Testis (tissue), 3 donors: Measurements from ENCODE around the gene PPFIBP1. TPM values are rescaled to one million over a fixed set of nuclear protein-coding genes. Genes with fewer than 3 reads are reported as not detected.

Experiments
- DNase-seq: peaks from one replicate; pipeline ENCODE4 v3.0.0-alpha.2; 2019
- H3K27ac ChIP-seq, 2 donors: fragments of 200-600 bp; sonication (generic); one replicate each; pipeline ENCODE4 v1.5.1; 2019
- H3K27me3 ChIP-seq: fragments of 200-600 bp; sonication (generic); one replicate; pipeline ENCODE4 v1.5.1; 2019
- H3K36me3 ChIP-seq: fragments of 200-600 bp; sonication (generic); one replicate; pipeline ENCODE4 v1.5.1; 2017; ENCODE audit warnings: low read depth; ENCODE audit errors: missing control alignments
- H3K4me1 ChIP-seq: fragments of 200-600 bp; sonication (generic); one replicate; pipeline ENCODE4 v1.5.1; 2019
- H3K4me3 ChIP-seq, 2 donors: fragments of 200-600 bp; sonication (generic); one replicate each; pipeline ENCODE4 v1.5.1; 2017 to 2019
- H3K9me3 ChIP-seq: fragments of 200-600 bp; sonication (generic); one replicate; pipeline ENCODE4 v1.5.1; 2017
- POLR2A ChIP-seq: fragments of 450-650 bp; IDR thresholded peaks from one replicate; pipeline ENCODE4 v1.6.1; 2017; ENCODE audit warnings: antibody characterized with exemption, mild to moderate bottlenecking, moderate library complexity
- WGBS, 2 donors: methylation state at CpG; one replicate each; pipeline ENCODE4 v1.1.5; 2018; 5-methylcytosine and 5-hydroxymethylcytosine counted together
- intact Hi-C: fragments of 100-400 bp; cut with DNase I; formaldehyde crosslinking; loops from one replicate; pipeline ENCODE4 v1.15.1; 2023; ENCODE audit warnings: low total_unique reads
- polyA plus RNA-seq: library from polyadenylated mRNA; stranded (reverse); fragments of 350-450 nt; fragmentation: Illumina TruSeq; extraction: RNeasy Lipid Tissue Mini Kit (QIAGEN cat#74804); gene quantifications from one replicate; pipeline ENCODE4 v1.2.3, GENCODE V29; 2014; ENCODE audit warnings: low read depth, low replicate concordance; ENCODE audit not compliant: insufficient read depth
- total RNA-seq, 2 donors: library from RNA; depleted of rRNA; stranded (reverse); fragments of >200 nt; gene quantifications; one replicate each; pipeline ENCODE4 v1.2.3, GENCODE V29; 2016
- TF ChIP-seq, protein P1 (sequence below), 3 experiments: fragments of 450-650 bp in 2 of 3; fragments of 200-600 bp in 1 of 3; sonication (generic) in 1 of 3; IDR thresholded peaks; one replicate each; pipeline ENCODE4 v1.5.1; 2016 to 2019; ENCODE audit warnings: antibody characterized with exemption in 3 of 3, mild to moderate bottlenecking in 2 of 3, moderate library complexity in 1 of 3

The PPFIBP1 gene
- total and polyA plus RNA-seq, 3 donors from 2014 or later, result 33.4 to 87.8 (median 75.3) TPM

DNA sequence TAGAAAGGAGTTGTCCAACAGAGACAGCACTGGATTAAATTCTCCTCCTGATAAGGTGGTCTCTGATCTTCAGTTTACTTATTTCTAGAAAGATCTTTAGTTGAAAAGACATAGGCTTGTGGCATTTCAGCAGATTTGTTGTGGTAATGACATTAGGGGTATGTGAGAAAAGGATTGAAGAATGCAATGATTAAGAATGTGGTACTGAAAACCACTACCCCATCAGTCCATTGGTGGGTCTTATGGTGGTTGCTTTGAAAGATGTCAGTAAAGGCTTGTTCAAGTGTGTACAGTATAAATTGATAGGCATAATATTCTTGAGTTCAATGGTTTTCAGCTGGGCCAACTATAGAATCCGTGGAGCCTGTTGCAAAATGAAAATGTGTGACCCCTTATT is 10.8 kb downstream of the PPFIBP1 start:
- Histone ChIP-seq H3K27me3 (no peaks in the 10 kb centered on the region), H3K36me3 (no peaks in the 10 kb centered on the region), H3K4me3 (no peak overlapping the region), H3K9me3 (no peaks in the 10 kb centered on the region), H3K27ac (no peak overlapping the region), H3K4me1 (peaks cover 14% of the 10 kb centered on the region)
- 88 to 90% methylated on average over 1 of the region's 1 CpG for WGBS, 2 donors
- intact Hi-C loops, result no loop called here
- TF ChIP-seq, protein P1, sequence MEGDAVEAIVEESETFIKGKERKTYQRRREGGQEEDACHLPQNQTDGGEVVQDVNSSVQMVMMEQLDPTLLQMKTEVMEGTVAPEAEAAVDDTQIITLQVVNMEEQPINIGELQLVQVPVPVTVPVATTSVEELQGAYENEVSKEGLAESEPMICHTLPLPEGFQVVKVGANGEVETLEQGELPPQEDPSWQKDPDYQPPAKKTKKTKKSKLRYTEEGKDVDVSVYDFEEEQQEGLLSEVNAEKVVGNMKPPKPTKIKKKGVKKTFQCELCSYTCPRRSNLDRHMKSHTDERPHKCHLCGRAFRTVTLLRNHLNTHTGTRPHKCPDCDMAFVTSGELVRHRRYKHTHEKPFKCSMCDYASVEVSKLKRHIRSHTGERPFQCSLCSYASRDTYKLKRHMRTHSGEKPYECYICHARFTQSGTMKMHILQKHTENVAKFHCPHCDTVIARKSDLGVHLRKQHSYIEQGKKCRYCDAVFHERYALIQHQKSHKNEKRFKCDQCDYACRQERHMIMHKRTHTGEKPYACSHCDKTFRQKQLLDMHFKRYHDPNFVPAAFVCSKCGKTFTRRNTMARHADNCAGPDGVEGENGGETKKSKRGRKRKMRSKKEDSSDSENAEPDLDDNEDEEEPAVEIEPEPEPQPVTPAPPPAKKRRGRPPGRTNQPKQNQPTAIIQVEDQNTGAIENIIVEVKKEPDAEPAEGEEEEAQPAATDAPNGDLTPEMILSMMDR (IDR thresholded peaks at IDR 0.05), result no peak
- no peak for TF ChIP-seq POLR2A
- DNase-seq, result no peak

DNA sequence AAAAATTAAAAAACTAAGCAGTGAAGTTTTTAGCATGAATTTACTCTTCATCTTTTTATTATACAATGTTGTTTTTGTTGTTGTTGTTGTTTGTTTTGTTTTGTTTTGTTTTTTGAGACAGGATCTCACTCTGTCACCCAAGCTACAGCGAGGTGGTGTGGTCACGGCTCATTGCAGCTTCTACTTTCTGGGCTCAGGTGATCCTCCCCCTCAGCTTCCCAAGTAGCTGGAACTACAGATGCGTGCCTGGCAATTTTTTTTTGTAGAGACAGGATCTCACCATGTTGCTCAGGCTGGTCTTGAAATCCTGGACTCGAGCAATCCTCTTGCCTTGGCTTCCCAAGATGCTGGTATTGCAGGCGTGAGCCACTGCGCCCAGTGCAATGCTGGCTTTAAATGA is 11.3 kb downstream of the PPFIBP1 start:
- no peaks in the 10 kb centered on the region for H3K36me3 ChIP-seq
- H3K27ac ChIP-seq, result no peak overlapping the region
- no peak for DNase-seq
- H3K9me3 ChIP-seq, result no peaks in the 10 kb centered on the region
- no peak overlapping the region for H3K4me3 ChIP-seq
- no peak for TF ChIP-seq POLR2A
- TF ChIP-seq, protein P1 (IDR thresholded peaks at IDR 0.05), result no peak
- H3K27me3 ChIP-seq, result no peaks in the 10 kb centered on the region
- peaks cover 14% of the 10 kb centered on the region for H3K4me1 ChIP-seq
- intact Hi-C loops, result no loop called here
- WGBS, 2 donors, result 92 to 96% methylated on average over 6 of the region's 6 CpGs

DNA sequence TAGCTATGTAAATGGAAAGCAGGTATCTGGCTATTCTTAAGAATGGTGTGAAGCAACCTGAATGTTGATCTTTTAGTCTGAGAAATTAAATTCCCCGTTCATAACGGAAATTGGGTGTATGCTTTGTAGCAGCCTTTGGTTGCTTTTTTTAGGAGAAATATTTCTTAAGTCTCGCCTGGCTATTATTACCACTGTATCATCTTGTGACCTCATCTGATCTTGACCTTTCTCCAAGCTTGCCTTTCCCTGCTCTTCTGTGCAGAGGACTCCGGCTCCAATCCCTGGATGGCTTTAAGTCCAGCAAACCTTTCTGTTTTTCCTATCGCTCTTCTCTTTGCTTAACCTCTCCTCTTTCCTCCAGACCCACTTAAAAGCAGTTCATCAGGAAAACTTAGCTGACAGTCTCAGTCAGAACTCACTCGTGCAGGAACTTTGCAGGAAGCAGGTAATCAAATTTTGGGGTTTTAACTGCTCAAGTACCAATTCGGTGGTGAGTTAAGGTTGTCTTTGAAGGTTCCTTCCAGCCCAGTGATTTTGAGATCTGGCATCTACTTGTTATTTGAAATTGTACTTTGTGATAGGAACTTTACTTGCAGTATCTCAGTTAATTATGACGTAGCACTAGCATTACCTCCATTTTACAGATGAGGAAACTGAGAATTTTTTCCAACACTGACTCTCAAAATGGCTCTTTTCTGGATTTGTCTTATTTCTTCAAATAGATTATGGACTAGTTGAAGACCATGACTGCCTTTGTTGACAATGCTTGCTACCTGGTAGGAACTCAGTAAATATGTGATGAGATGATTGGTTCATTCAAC is 14.1 kb downstream of the PPFIBP1 start:
- no peaks in the 10 kb centered on the region for H3K9me3 ChIP-seq
- intact Hi-C loops, result no loop called here
- H3K27ac ChIP-seq, result peak overlapping the region; percentile 6 to 51
- H3K4me3 ChIP-seq, result no peak overlapping the region
- peaks cover 14% of the 10 kb centered on the region for H3K4me1 ChIP-seq
- no peak for DNase-seq
- 56 to 58% methylated on average over 8 of the region's 8 CpGs for WGBS, 2 donors
- no peaks in the 10 kb centered on the region for H3K27me3 ChIP-seq
- H3K36me3 ChIP-seq, result no peaks in the 10 kb centered on the region
- TF ChIP-seq POLR2A, result no peak
- TF ChIP-seq, protein P1 (IDR thresholded peaks at IDR 0.05), result no peak

DNA sequence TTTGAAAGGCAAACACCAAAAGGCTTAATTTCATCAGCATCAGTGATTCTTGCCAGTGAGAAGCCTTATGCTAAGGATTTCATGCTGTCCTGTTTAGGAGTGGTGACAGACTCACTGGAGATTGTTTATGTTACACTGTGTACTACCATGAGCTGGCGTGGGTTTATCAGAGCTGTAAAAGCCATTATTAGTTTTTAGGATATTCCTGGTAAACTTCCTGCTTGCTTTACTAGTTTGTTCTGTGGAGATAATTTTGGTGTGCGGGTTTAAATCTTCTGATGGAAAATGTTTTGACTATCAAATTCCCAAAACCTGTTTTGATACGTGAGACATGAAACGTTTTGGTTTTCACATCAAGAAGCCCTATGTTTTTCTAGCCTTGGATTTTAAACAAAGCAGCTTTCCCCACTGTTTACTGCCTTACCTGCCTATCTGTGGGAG is 15.2 kb downstream of the PPFIBP1 start:
- H3K36me3 ChIP-seq, result no peaks in the 10 kb centered on the region
- H3K4me1 ChIP-seq, result peaks cover 14% of the 10 kb centered on the region
- no peak for TF ChIP-seq POLR2A
- TF ChIP-seq, protein P1 (IDR thresholded peaks at IDR 0.05), result no peak
- no peaks in the 10 kb centered on the region for H3K27me3 ChIP-seq
- DNase-seq, result no peak
- intact Hi-C loops, result no loop called here
- H3K27ac ChIP-seq, result no peak overlapping the region
- H3K4me3 ChIP-seq, result no peak overlapping the region
- 29 to 40% methylated on average over 4 of the region's 4 CpGs for WGBS, 2 donors
- H3K9me3 ChIP-seq, result no peaks in the 10 kb centered on the region
